ENCODE results near the gene STPG3. TPM values are rescaled to one million over a fixed set of nuclear protein-coding genes. Genes with fewer than 3 reads are reported as not detected.
A peak's percentile ranks its signal among the peaks of the same experiment; 100 is the strongest.
"Not testable (repeated sequence)": the region's sequence is repeated elsewhere in the genome, so short reads cannot be mapped to it uniquely, and the experiment has no call there.

Gene STPG3
- total RNA-seq, 2 experiments from 2014 or later: not detected

GRCh38 chr9:137239541-137240200, 11.4 kb upstream of the STPG3 start:
- Mint-ChIP-seq H3K27ac (peak overlapping the region; percentile 85), H3K36me3 (ENCODE audit: low read depth) (peaks cover 24% of the 10 kb centered on the region), H3K4me3 (peak overlapping the region; percentile 74), H3K4me1 (peaks cover 33% of the 10 kb centered on the region)
- H3K27me3 Mint-ChIP-seq, POLR2A ChIA-PET, H3K9me3 Mint-ChIP-seq, DNase-seq: not testable (repeated sequence)
- CTCF ChIA-PET: interaction anchor here (0.7 to 6.5 kb wide), 7 partner anchors 15 to 144 kb away, joined by 3 to 65 read pairs (median 3); partner anchors contain the start of genes CYSRT1, NELFB, RNF208 and RNF224

- ChIA-PET POLR2A (interaction anchor here (0.6 to 1.4 kb wide), 12 partner anchors 13 to 349 kb away, joined by 3 to 11 read pairs (median 4); partner anchors contain the start of genes EXD3, MAN1B1, NELFB and NOXA1), CTCF (interaction anchor here (0.6 to 6.5 kb wide), 10 partner anchors 14 to 205 kb away, joined by 3 to 65 read pairs (median 3); partner anchors contain the start of genes CYSRT1, MAN1B1, NELFB and RNF208)
- Mint-ChIP-seq H3K4me1 (peaks cover 33% of the 10 kb centered on the region), H3K9me3 (no peaks in the 10 kb centered on the region), H3K27me3 (no peaks in the 10 kb centered on the region), H3K4me3 (peak overlapping the region; percentile 74), H3K36me3 (ENCODE audit: low read depth) (peaks cover 24% of the 10 kb centered on the region), H3K27ac (peak overlapping the region; percentile 85)
- DNase-seq: peak; percentile 75
Observed at GRCh38 chr9:137240318-137240840, 10.7 kb upstream of the STPG3 start.

GRCh38 chr9:137240841-137241489, 10.1 kb upstream of the STPG3 start, which contains the start of gene TUBB4B:
TUBB4B (plus strand) TSS chr9:137241287; CDS start chr9:137241361, 74 bp downstream.
- no peaks in the 10 kb centered on the region for H3K9me3 Mint-ChIP-seq
- POLR2A ChIA-PET: interaction anchor here (0.6 to 1.4 kb wide), 12 partner anchors 13 to 348 kb away, joined by 3 to 11 read pairs (median 4); partner anchors contain the start of genes EXD3, MAN1B1, NELFB and NOXA1
- peak within 1 kb of the TSS; percentile 92 for H3K27ac Mint-ChIP-seq
- H3K27me3 Mint-ChIP-seq: no peaks in the 10 kb centered on the region
- peak; percentile 98 for DNase-seq
- CTCF ChIA-PET: interaction anchor here (0.6 to 6.5 kb wide), 9 partner anchors 13 to 206 kb away, joined by 3 to 65 read pairs (median 3); partner anchors contain the start of genes CYSRT1, MAN1B1, NELFB and RNF208
- H3K4me1 Mint-ChIP-seq: peaks cover 33% of the 10 kb centered on the region
- H3K36me3 Mint-ChIP-seq (ENCODE audit: low read depth): peaks cover 24% of the 10 kb centered on the region
- H3K4me3 Mint-ChIP-seq: peak within 1 kb of the TSS; percentile 88

- peaks cover 33% of the 10 kb centered on the region for H3K4me1 Mint-ChIP-seq
- ChIA-PET POLR2A (interaction anchor here (0.8 to 1.4 kb wide), 9 partner anchors 13 to 220 kb away, joined by 3 to 11 read pairs (median 4); partner anchors contain the start of genes MAN1B1, NELFB and NRARP), CTCF (interaction anchor here (1.0 to 6.5 kb wide), 8 partner anchors 12 to 212 kb away, joined by 3 to 65 read pairs (median 5); partner anchors contain the start of genes CYSRT1, MAN1B1, NELFB and RNF208)
- DNase-seq: peak; percentile 65
- H3K36me3 Mint-ChIP-seq (ENCODE audit: low read depth): peaks cover 24% of the 10 kb centered on the region
- H3K4me3 Mint-ChIP-seq: peak overlapping the region; percentile 87
- H3K27me3 Mint-ChIP-seq: no peaks in the 10 kb centered on the region
- H3K27ac Mint-ChIP-seq: peak overlapping the region; percentile 88
- H3K9me3 Mint-ChIP-seq: no peaks in the 10 kb centered on the region
Observed at GRCh38 chr9:137241490-137242268, 9.4 kb upstream of the STPG3 start.

GRCh38 chr9:137242269-137243203, 8.6 kb upstream of the STPG3 start:
- Mint-ChIP-seq H3K36me3 (ENCODE audit: low read depth) (peaks cover 24% of the 10 kb centered on the region), H3K4me1 (peaks cover 33% of the 10 kb centered on the region), H3K27me3 (no peaks in the 10 kb centered on the region), H3K4me3 (peak overlapping the region; percentile 87), H3K9me3 (no peaks in the 10 kb centered on the region), H3K27ac (peak overlapping the region; percentile 88)
- POLR2A ChIA-PET: interaction anchor here (0.6 to 1.4 kb wide), 3 partner anchors 12 to 156 kb away, joined by 3 to 6 read pairs (median 3); partner anchors contain the start of genes MAN1B1 and NELFB
- DNase-seq: no peak
- CTCF ChIA-PET: interaction anchor here (1.0 to 4.6 kb wide), 5 partner anchors 12 to 213 kb away, joined by 3 to 19 read pairs (median 5); partner anchors contain the start of gene NELFB

- H3K27me3 Mint-ChIP-seq, H3K27ac Mint-ChIP-seq, DNase-seq, H3K9me3 Mint-ChIP-seq: not testable (repeated sequence)
- POLR2A ChIA-PET: interaction anchor here (0.6 kb wide), 1 partner anchor 21 kb away, joined by 3 read pairs; no protein-coding TSS in a partner anchor
- CTCF ChIA-PET: interaction anchor here (1.0 to 4.6 kb wide), 3 partner anchors 11 to 48 kb away, joined by 3 to 19 read pairs (median 5); partner anchors contain the start of gene NELFB
- Mint-ChIP-seq H3K36me3 (ENCODE audit: low read depth) (peaks cover 24% of the 10 kb centered on the region), H3K4me1 (peaks cover 31% of the 10 kb centered on the region), H3K4me3 (peak overlapping the region; percentile 87)
Observed at GRCh38 chr9:137243266-137243625, 7.8 kb upstream of the STPG3 start.

GRCh38 chr9:137243626-137244485, 7.2 kb upstream of the STPG3 start:
- POLR2A ChIA-PET: no interaction called here
- Mint-ChIP-seq H3K9me3 (no peaks in the 10 kb centered on the region), H3K36me3 (ENCODE audit: low read depth) (peaks cover 24% of the 10 kb centered on the region), H3K4me3 (peak overlapping the region; percentile 87), H3K27ac (no peak overlapping the region), H3K4me1 (peaks cover 27% of the 10 kb centered on the region), H3K27me3 (no peaks in the 10 kb centered on the region)
- DNase-seq: no peak
- CTCF ChIA-PET: interaction anchor here (1.0 to 4.6 kb wide), 3 partner anchors 10 to 215 kb away, joined by 3 to 19 read pairs (median 3); partner anchors contain the start of gene NELFB

GRCh38 chr9:137244486-137245449, 6.3 kb upstream of the STPG3 start:
- POLR2A ChIA-PET: no interaction called here
- CTCF ChIA-PET: interaction anchor here (0.6 to 4.6 kb wide), 6 partner anchors 8 to 252 kb away, joined by 3 to 19 read pairs (median 3); partner anchors contain the start of gene NELFB
- no peaks in the 10 kb centered on the region for H3K27me3 Mint-ChIP-seq
- no peaks in the 10 kb centered on the region for H3K9me3 Mint-ChIP-seq
- DNase-seq: no peak
- no peak overlapping the region for H3K4me3 Mint-ChIP-seq
- peaks cover 21% of the 10 kb centered on the region for H3K4me1 Mint-ChIP-seq
- H3K27ac Mint-ChIP-seq: no peak overlapping the region
- peaks cover 24% of the 10 kb centered on the region for H3K36me3 Mint-ChIP-seq (ENCODE audit: low read depth)

GRCh38 chr9:137245450-137246421, 5.3 kb upstream of the STPG3 start:
- Mint-ChIP-seq H3K36me3 (ENCODE audit: low read depth) (peaks cover 24% of the 10 kb centered on the region), H3K4me1 (peaks cover 19% of the 10 kb centered on the region), H3K27me3 (no peaks in the 10 kb centered on the region), H3K9me3 (no peaks in the 10 kb centered on the region), H3K4me3 (no peak overlapping the region), H3K27ac (no peak overlapping the region)
- CTCF ChIA-PET: interaction anchor here (0.6 to 4.6 kb wide), 6 partner anchors 8 to 252 kb away, joined by 3 to 19 read pairs (median 3); partner anchors contain the start of gene NELFB
- POLR2A ChIA-PET: no interaction called here
- no peak for DNase-seq
